ENCODE data around the gene LHFPL3. TPM values are rescaled to one million over a fixed set of nuclear protein-coding genes. Genes with fewer than 3 reads are reported as not detected.

The LHFPL3 gene
- total RNA-seq (2011; cell fraction: chromatin; rRNA removed; ENCODE audit: low replicate concordance): not detected in 2 replicates
- total RNA-seq (2011; cell fraction: nucleolus; rRNA removed): not detected in 2 replicates
- total RNA-seq (2011; cell fraction: nucleoplasm; rRNA removed): not detected in 2 replicates
- total RNA-seq (2014; rRNA removed) (not detected in 2 replicates), total RNA-seq (2014; rRNA removed; fragmentation: Illumina TruSeq; extraction: Trizol) (not detected in 2 replicates), total RNA-seq (2015; rRNA removed; fragmentation: Illumina TruSeq; extraction: Trizol) (not detected in 2 replicates), total RNA-seq (2021) (not detected in 2 replicates), polyA plus RNA-seq (2011; rRNA removed) (not detected in 2 replicates), polyA plus RNA-seq (2014; fragmentation: Illumina TruSeq; extraction: Trizol) (not detected in 2 replicates), polyA plus RNA-seq (2014; fragmentation: Nextera tagmentation; extraction: Ambion mirVana) (under 1 TPM; 0.21 to 0.52 TPM), polyA plus RNA-seq (2014; rRNA removed) (not detected in 2 replicates), polyA minus RNA-seq (2011; rRNA and poly(A)+ RNA removed) (not detected in 2 replicates), Bru-seq, nascent RNA (percentile 2 among the genes with signal in this experiment), BruChase-seq, experiment 1, labeled RNA remaining after a 2-hour chase (percentile 5 among the genes with signal in this experiment), BruChase-seq, experiment 2, labeled RNA remaining after a 6-hour chase (percentile 7 among the genes with signal in this experiment)
- polyA plus RNA-seq (2011; cell fraction: cytosol; rRNA removed): not detected in 2 replicates
- not detected in 2 replicates for polyA plus RNA-seq (2011; cell fraction: nucleus; rRNA removed)
- polyA plus RNA-seq (2012): 0.11 and 0.21 TPM in 2 replicates
- not detected in 2 replicates for polyA minus RNA-seq (2011; cell fraction: cytosol; rRNA and poly(A)+ RNA removed)
- polyA minus RNA-seq (2011; cell fraction: nucleus; rRNA and poly(A)+ RNA removed): not detected in 2 replicates
- long read RNA-seq, experiment 1, partial matches to known transcripts: 0 of 2 reads
- long read RNA-seq, experiment 1, other reads (novel, unspliced or antisense): 2 of 2 reads
- long read RNA-seq, experiment 2, partial matches to known transcripts: 0 of 7 reads
- long read RNA-seq, experiment 2, other reads (novel, unspliced or antisense): 7 of 7 reads
- long read RNA-seq, experiment 3: 0 reads

GRCh38 chr7:104328296-104328969 is at the start of gene LHFPL3:
TSS of gene LHFPL3 (plus strand) at chr7:104328603.
- FAIRE-seq (no peak), DNase-seq (ENCODE audit: extremely low read depth in 1 of 4, low spot score in 3 of 4) (no peak), ATAC-seq (no peak; the same call in 2 of the 3 replicates)
- H3K4me2 ChIP-seq (ENCODE audit: insufficient read depth, low read length): no peak within 1 kb of the TSS
- no TSS peak for BruUV-seq (replicated peaks)
- H3K9ac ChIP-seq (ENCODE audit: insufficient read depth in 1 of 2, low read depth in 2 of 2, low read length in 2 of 2): no peak within 1 kb of the TSS
- ChIA-PET POLR2A (interaction anchor here (0.6 kb wide), 1 partner anchor 498 kb away, joined by 3 read pairs; no protein-coding TSS in a partner anchor), CTCF (ENCODE audit: low intra/inter-chr PET ratio) (no interaction called here)
- no peaks in the 10 kb centered on the region for H3K36me3 ChIP-seq (ENCODE audit: control insufficient read depth, insufficient read depth, low read length)
- H4K20me1 ChIP-seq (replicated peaks; ENCODE audit: control insufficient read depth, insufficient read depth, low read length): no peaks in the 10 kb centered on the region
- intact Hi-C loops (cut with micrococcal nuclease): no loop called here
- 0% methylated on average over 22 of the region's 62 CpGs for WGBS (ENCODE audit: insufficient coverage, low coverage, missing lambda C conversion rate)
- no peaks in the 10 kb centered on the region for H3K9me3 ChIP-seq (replicated peaks; ENCODE audit: control insufficient read depth, insufficient read depth, low read depth, low read length)
- peaks cover 25 to 27% of the 10 kb centered on the region in 2 experiments for H3K27me3 ChIP-seq (ENCODE audit: control insufficient read depth in 2 of 2, insufficient read depth in 2 of 2, low read length in 2 of 2)
- no peak within 1 kb of the TSS for H3K4me3 ChIP-seq
- H3K79me2 ChIP-seq (ENCODE audit: control insufficient read depth, insufficient read depth, low read length): no peaks in the 10 kb centered on the region
- H3K4me1 ChIP-seq (replicated peaks in 1 of 2; ENCODE audit: control insufficient read depth in 2 of 2, insufficient read depth in 2 of 2, low read length in 2 of 2): peaks cover 0 to 14% of the 10 kb centered on the region in 2 experiments; a peak in 1 of 5 replicates
- TF ChIP-seq ZNF764 (CRISPR knock-in tag; IDR thresholded peaks at IDR 0.05; ENCODE audit: low read depth) (no peak), ZNF444 (CRISPR knock-in tag; IDR thresholded peaks at IDR 0.05) (no peak), SREBF2 (CRISPR knock-in tag; IDR thresholded peaks at IDR 0.05) (no peak), MXD1 (CRISPR knock-in tag; IDR thresholded peaks at IDR 0.05; ENCODE audit: borderline replicate concordance, poor library complexity, severe bottlenecking) (no peak), TARDBP (IDR thresholded peaks at IDR 0.05) (no peak), CHD4 (IDR thresholded peaks at IDR 0.05; ENCODE audit: insufficient read depth, insufficient replicate concordance, low read depth, low read length, poor library complexity, severe bottlenecking) (no peak), HDAC2 (IDR thresholded peaks at IDR 0.05) (no peak), SFPQ (IDR thresholded peaks at IDR 0.05; ENCODE audit: low read depth, low read length) (no peak)
- no peak within 1 kb of the TSS for H2AFZ ChIP-seq (ENCODE audit: low read depth, low read length)
- no peak within 1 kb of the TSS for H3K27ac ChIP-seq (ENCODE audit: extremely low read depth, low read depth, low read length)
- no peaks in the 10 kb centered on the region for H3K9me1 ChIP-seq (ENCODE audit: control insufficient read depth, insufficient read depth, low read length)
- in situ Hi-C loops (cut with MboI): no loop called here

Measured in K562 (cell line).